IMR-90 (cell line): ENCODE results near the gene PITPNM1. TPM values are rescaled to one million over a fixed set of nuclear protein-coding genes. Genes with fewer than 3 reads are reported as not detected.
"Not testable (repeated sequence)": the region's sequence is repeated elsewhere in the genome, so short reads cannot be mapped to it uniquely, and the experiment has no call there.

ENCODE experiments used
- ATAC-seq: fragments of 200-7000 bp; cut with Tn5 transposase; 2 replicates; pipeline ENCODE4 v1.9.1; 2020; ENCODE audit warnings: low read depth, mild to moderate bottlenecking, moderate library complexity
- BruUV-seq: library from RNA; stranded (reverse); fragments of 400-500 nt; replicated peaks from 2 replicates; lab custom pipeline; 2021; lab: Mats Ljungman, UMichigan
- CTCF ChIA-PET: fragments of 300-600 bp; formaldehyde crosslinking; extraction: SDS; loops from one replicate; lab custom pipeline; 2021; ENCODE audit warnings: antibody characterized with exemption; lab: Yijun Ruan, JAX
- POLR2A ChIA-PET: fragments of 300-600 bp; sonication (Branson Sonifier 250); formaldehyde crosslinking; loops from one replicate; lab custom pipeline; 2022; ENCODE audit warnings: antibody characterized with exemption; ENCODE audit not compliant: unreplicated experiment; lab: Charles Lee
- DNase-seq: peaks from one replicate; pipeline ENCODE4 v3.0.0; 2013
- H2AFZ ChIP-seq: replicated peaks from 2 replicates; pipeline ENCODE3; 2013; ENCODE audit warnings: low read length, mild to moderate bottlenecking; ENCODE audit not compliant: poor library complexity
- H2AK5ac ChIP-seq: 2 replicates; pipeline ENCODE4 v1.6.1; 2013; ENCODE audit warnings: low read depth, low read length, inconsistent platforms
- H2AK9ac ChIP-seq: replicated peaks from 2 replicates; pipeline ENCODE3; 2013; ENCODE audit warnings: mild to moderate bottlenecking, low read depth, low read length, moderate library complexity; ENCODE audit not compliant: poor library complexity
- H2BK120ac ChIP-seq: 2 replicates; pipeline ENCODE4 v1.6.1; 2013; ENCODE audit warnings: low read depth, low read length, inconsistent platforms
- H2BK15ac ChIP-seq: 3 replicates; pipeline ENCODE4 v1.6.1; 2013; ENCODE audit warnings: low read depth, low read length, inconsistent platforms
- H2BK20ac ChIP-seq: 2 replicates; pipeline ENCODE4 v1.6.1; 2013; ENCODE audit warnings: low read depth, mild to moderate bottlenecking, inconsistent platforms, low read length, moderate library complexity
- H2BK5ac ChIP-seq: 2 replicates; pipeline ENCODE4 v1.6.1; 2013; ENCODE audit warnings: mild to moderate bottlenecking, low read depth, low read length, inconsistent platforms; ENCODE audit not compliant: poor library complexity, severe bottlenecking
- H3K14ac ChIP-seq: replicated peaks from 2 replicates; pipeline ENCODE4 v1.6.1; 2013; ENCODE audit warnings: low read depth, low read length, inconsistent platforms
- H3K18ac ChIP-seq: 2 replicates; pipeline ENCODE4 v1.6.1; 2013; ENCODE audit warnings: low read depth, low read length, control low read depth
- H3K23ac ChIP-seq: 2 replicates; pipeline ENCODE4 v1.6.1; 2013; ENCODE audit warnings: low read depth, low read length, inconsistent platforms
- H3K27ac ChIP-seq: 2 replicates; pipeline ENCODE4 v1.5.1; 2013; ENCODE audit warnings: mild to moderate bottlenecking, control low read depth, low read length; ENCODE audit not compliant: insufficient read depth
- H3K27me3 ChIP-seq: 2 replicates; pipeline ENCODE4 v1.6.1; 2013; ENCODE audit warnings: low read length; ENCODE audit not compliant: control insufficient read depth, insufficient read depth
- H3K36me3 ChIP-seq: 2 replicates; pipeline ENCODE4 v1.6.1; 2013; ENCODE audit warnings: low read length, mixed read lengths; ENCODE audit not compliant: control insufficient read depth, insufficient read depth
- H3K4ac ChIP-seq: 2 replicates; pipeline ENCODE4 v1.6.1; 2013; ENCODE audit warnings: low read depth, low read length, inconsistent platforms
- H3K4me1 ChIP-seq: 2 replicates; pipeline ENCODE4 v1.6.1; 2013; ENCODE audit warnings: low read length, mixed read lengths; ENCODE audit not compliant: control insufficient read depth, insufficient read depth
- H3K4me2 ChIP-seq: 2 replicates; pipeline ENCODE4 v1.6.1; 2013; ENCODE audit warnings: low read depth, mild to moderate bottlenecking, control low read depth, low read length, moderate library complexity
- H3K4me3 ChIP-seq: 2 replicates; pipeline ENCODE4 v1.5.1; 2013; ENCODE audit warnings: low read depth, mild to moderate bottlenecking, control low read depth, low read length, moderate library complexity; ENCODE audit not compliant: insufficient read depth
- H3K56ac ChIP-seq: 2 replicates; pipeline ENCODE4 v1.6.1; 2013; ENCODE audit warnings: low read length, inconsistent platforms; ENCODE audit not compliant: insufficient read depth; ENCODE audit errors: extremely low read depth
- H3K79me1 ChIP-seq, 2 experiments: 2 replicates each; pipeline ENCODE4 v1.6.1; 2013; ENCODE audit warnings: low read length in 2 of 2, inconsistent platforms in 1 of 2, low read depth in 1 of 2
- H3K9ac ChIP-seq: 2 replicates; pipeline ENCODE4 v1.6.1; 2013; ENCODE audit warnings: low read depth, low read length, control low read depth
- H3K9me1 ChIP-seq: 2 replicates; pipeline ENCODE4 v1.6.1; 2013; ENCODE audit warnings: low read length, inconsistent platforms; ENCODE audit not compliant: insufficient read depth
- H3K9me3 ChIP-seq: 2 replicates; pipeline ENCODE4 v1.6.1; 2013; ENCODE audit warnings: low read length; ENCODE audit not compliant: control insufficient read depth, insufficient read depth
- H4K20me1 ChIP-seq: 2 replicates; pipeline ENCODE4 v1.6.1; 2013; ENCODE audit warnings: low read length, inconsistent platforms; ENCODE audit not compliant: insufficient read depth
- H4K5ac ChIP-seq: 2 replicates; pipeline ENCODE4 v1.6.1; 2013; ENCODE audit warnings: mild to moderate bottlenecking, low read depth, low read length, control low read depth
- H4K8ac ChIP-seq, 2 experiments: 2 replicates each; pipeline ENCODE4 v1.6.1; 2013; ENCODE audit warnings: low read depth in 2 of 2, low read length in 2 of 2, control low read depth in 1 of 2, inconsistent platforms in 1 of 2
- H4K91ac ChIP-seq: 2 replicates; pipeline ENCODE4 v1.6.1; 2013; ENCODE audit warnings: low read depth, low read length, inconsistent platforms; ENCODE audit not compliant: insufficient read depth
- dilution Hi-C: fragments of 300-500 bp; cut with HindIII; formaldehyde crosslinking; loops from one replicate; pipeline ENCODE4 v1.14.3; 2018; ENCODE audit warnings: low sequenced_read_pairs; ENCODE audit not compliant: unreplicated experiment
- in situ Hi-C: fragments of 300-500 bp; cut with MboI; formaldehyde crosslinking; loops from 3 replicates; pipeline ENCODE4 v1.14.3; 2019; ENCODE audit warnings: low sequenced_read_pairs, inconsistent platforms, mixed read lengths
- intact Hi-C: fragments of 100-400 bp; cut with micrococcal nuclease; formaldehyde crosslinking; loops from 2 replicates; pipeline ENCODE4 v1.10.0; 2022
- polyA plus RNA-seq, 3 experiments: library from polyadenylated mRNA; depleted of rRNA; stranded (reverse); fragments of >200 nt; gene quantifications; 2 replicates each; pipeline ENCODE4 v1.2.3, GENCODE V29; 2012; ENCODE audit warnings: low replicate concordance in 1 of 3
- total RNA-seq: library from RNA; depleted of rRNA; stranded (reverse); fragments of >200 nt; gene quantifications from 2 replicates; pipeline ENCODE4 v1.2.3, GENCODE V29; 2012

PITPNM1 gene
- total and polyA plus RNA-seq, 2 of the 4 experiments (the other 2 are of a cell fraction): 5.0 to 15.4 TPM

- H3K79me1 ChIP-seq, H3K4me2 ChIP-seq, H2AFZ ChIP-seq, H2AK9ac ChIP-seq, H4K8ac ChIP-seq, H3K4me1 ChIP-seq, H3K27me3 ChIP-seq, H2BK5ac ChIP-seq, H3K9me1 ChIP-seq, H3K4ac ChIP-seq, H3K14ac ChIP-seq, H3K9me3 ChIP-seq, H4K20me1 ChIP-seq, H2BK20ac ChIP-seq, ATAC-seq, H3K9ac ChIP-seq, intact Hi-C loops, H3K56ac ChIP-seq, H4K91ac ChIP-seq, H4K5ac ChIP-seq, CTCF ChIA-PET, BruUV-seq, H3K27ac ChIP-seq, DNase-seq, H2BK15ac ChIP-seq, H2AK5ac ChIP-seq, H3K23ac ChIP-seq, H2BK120ac ChIP-seq, H3K36me3 ChIP-seq, H3K4me3 ChIP-seq, POLR2A ChIA-PET, dilution Hi-C loops, H3K18ac ChIP-seq, in situ Hi-C loops: not testable (repeated sequence)
Measured at GRCh38 chr11:67551697-67552096, 46.5 kb upstream of the PITPNM1 start.
